ENCODE measurements around the gene ESRRG.

ESRRG gene

GRCh38 chr1:216617081-216617875 lies 106.0 kb downstream of the ESRRG start:
- peak; percentile 51; the same call in 1 of the 3 replicates for ATAC-seq
- no peak for TF ChIP-seq CSRNP3 (CRISPR knock-in tag; IDR thresholded peaks at IDR 0.05)
- TF ChIP-seq ZC3H10 (CRISPR knock-in tag; IDR thresholded peaks at IDR 0.05), result peak; percentile 44; the same call in 1 of the 2 replicates

GRCh38 chr1:216616425-216616824 lies 106.8 kb downstream of the ESRRG start:
- peak; percentile 21; the same call in 1 of the 3 replicates for ATAC-seq
- TF ChIP-seq CREB5 (CRISPR knock-in tag; IDR thresholded peaks at IDR 0.05; ENCODE audit: low read depth) (no peak), ZNF70 (CRISPR knock-in tag; IDR thresholded peaks at IDR 0.05) (no peak), RARB (CRISPR knock-in tag; IDR thresholded peaks at IDR 0.05) (no peak), CSRNP3 (CRISPR knock-in tag; IDR thresholded peaks at IDR 0.05) (no peak), SNAI2 (CRISPR knock-in tag; IDR thresholded peaks at IDR 0.05) (no peak), PATZ1 (CRISPR knock-in tag; IDR thresholded peaks at IDR 0.05; ENCODE audit: borderline replicate concordance) (no peak)

GRCh38 chr1:216614011-216614934 lies 109.0 kb downstream of the ESRRG start:
- ATAC-seq, result no peak
- no peak for TF ChIP-seq OSR1 (CRISPR knock-in tag; IDR thresholded peaks at IDR 0.05)
- no peak for TF ChIP-seq ZNF8 (CRISPR knock-in tag; IDR thresholded peaks at IDR 0.05)
- no peak for TF ChIP-seq CSDC2 (CRISPR knock-in tag; IDR thresholded peaks at IDR 0.05)
- no peak for TF ChIP-seq ZFP3 (CRISPR knock-in tag; IDR thresholded peaks at IDR 0.05)
- TF ChIP-seq PATZ1 (CRISPR knock-in tag; IDR thresholded peaks at IDR 0.05; ENCODE audit: borderline replicate concordance), result no peak
- TF ChIP-seq PPARA (CRISPR knock-in tag; IDR thresholded peaks at IDR 0.05; ENCODE audit: borderline replicate concordance), result no peak
- no peak for TF ChIP-seq ISL1 (CRISPR knock-in tag; IDR thresholded peaks at IDR 0.05)
- no peak for TF ChIP-seq POU6F1 (CRISPR knock-in tag; IDR thresholded peaks at IDR 0.05; ENCODE audit: borderline replicate concordance, low read depth)
- TF ChIP-seq ESRRG (CRISPR knock-in tag; IDR thresholded peaks at IDR 0.05), result no peak
- TF ChIP-seq CSRNP3 (CRISPR knock-in tag; IDR thresholded peaks at IDR 0.05), result no peak
- TF ChIP-seq ZFP30 (CRISPR knock-in tag; IDR thresholded peaks at IDR 0.05), result no peak
- no peak for TF ChIP-seq TSHZ2 (CRISPR knock-in tag; IDR thresholded peaks at IDR 0.05)
- no peak for TF ChIP-seq ZC3H10 (CRISPR knock-in tag; IDR thresholded peaks at IDR 0.05)
- no peak for TF ChIP-seq ARNTL (CRISPR knock-in tag; IDR thresholded peaks at IDR 0.05; ENCODE audit: borderline replicate concordance, low read depth)
- TF ChIP-seq CREB5 (CRISPR knock-in tag; IDR thresholded peaks at IDR 0.05; ENCODE audit: low read depth), result no peak

Measured in SK-N-SH treated with all-trans-retinoic acid at 6 μM for 48 hours (cell line).